Smooth muscle cell (in vitro differentiated cells): ENCODE measurements around the gene CRYGN. TPM values are rescaled to one million over a fixed set of nuclear protein-coding genes. Genes with fewer than 3 reads are reported as not detected.

Source experiments
- DNase-seq: peaks from one replicate; lab custom pipeline; 2025; ENCODE audit not compliant: unreplicated experiment; lab: John Stamatoyannopoulos, UW
- H2AFZ ChIP-seq: fragments of 200-600 bp; sonication (generic); 2 replicates; pipeline ENCODE4 v1.6.0; 2016; ENCODE audit warnings: antibody characterized with exemption, low read depth, mild to moderate bottlenecking
- H3F3A ChIP-seq: fragments of 200-600 bp; sonication (generic); 2 replicates; pipeline ENCODE4 v1.6.0; 2017; ENCODE audit warnings: antibody characterized with exemption, low read depth
- H3K27ac ChIP-seq: fragments of 200-600 bp; sonication (generic); 2 replicates; pipeline ENCODE4 v1.5.1; 2016; ENCODE audit warnings: low read depth, mild to moderate bottlenecking
- H3K27me3 ChIP-seq: fragments of 200-600 bp; sonication (generic); 2 replicates; pipeline ENCODE4 v1.6.1; 2016; ENCODE audit warnings: low read depth, mild to moderate bottlenecking
- H3K36me3 ChIP-seq: fragments of 200-600 bp; sonication (generic); 2 replicates; pipeline ENCODE4 v1.5.1; 2016; ENCODE audit warnings: low read depth
- H3K4me1 ChIP-seq: fragments of 200-600 bp; sonication (generic); 2 replicates; pipeline ENCODE4 v1.5.1; 2016; ENCODE audit warnings: low read depth
- H3K4me2 ChIP-seq: fragments of 200-600 bp; sonication (generic); 2 replicates; pipeline ENCODE4 v1.6.0; 2016; ENCODE audit warnings: mild to moderate bottlenecking
- H3K4me3 ChIP-seq: fragments of 200-600 bp; sonication (generic); 2 replicates; pipeline ENCODE4 v1.5.1; 2016; ENCODE audit warnings: mild to moderate bottlenecking
- H3K79me2 ChIP-seq: fragments of 200-600 bp; sonication (generic); 2 replicates; pipeline ENCODE4 v1.6.0; 2016; ENCODE audit warnings: low read depth, mild to moderate bottlenecking
- H3K9ac ChIP-seq: fragments of 200-600 bp; sonication (generic); 2 replicates; pipeline ENCODE4 v1.6.0; 2016; ENCODE audit warnings: low read depth
- H3K9me3 ChIP-seq: fragments of 200-600 bp; sonication (generic); replicated peaks from 2 replicates; pipeline ENCODE4 v1.5.1; 2016; ENCODE audit warnings: low read depth
- H4K20me1 ChIP-seq: fragments of 200-600 bp; sonication (generic); 2 replicates; pipeline ENCODE4 v1.6.0; 2016; ENCODE audit warnings: low read depth
- WGBS: methylation state at CpG from one replicate; pipeline ENCODE4 v1.1.7; 2016; ENCODE audit warnings: low lambda C conversion rate; 5-methylcytosine and 5-hydroxymethylcytosine counted together
- polyA plus RNA-seq: library from polyadenylated mRNA; unstranded; fragments of >200 nt; fragmentation: Nextera tagmentation; extraction: Ambion mirVana; gene quantifications from 2 replicates; pipeline ENCODE4 v1.2.1, GENCODE V29; 2016
- total RNA-seq: library from RNA; depleted of rRNA; stranded (reverse); fragments of >200 nt; gene quantifications from 2 replicates; pipeline ENCODE4 v1.2.3, GENCODE V29; 2014
- TF ChIP-seq, protein P1 (sequence below): fragments of 200-600 bp; sonication (generic); IDR thresholded peaks from 2 replicates; pipeline ENCODE4 v1.5.1; 2017; ENCODE audit warnings: borderline replicate concordance, mild to moderate bottlenecking, antibody characterized with exemption; ENCODE audit not compliant: insufficient read depth, poor library complexity, severe bottlenecking

CRYGN gene
- total and polyA plus RNA-seq, 2 experiments from 2014 or later: 0.13 TPM; not detected in 1

DNA sequence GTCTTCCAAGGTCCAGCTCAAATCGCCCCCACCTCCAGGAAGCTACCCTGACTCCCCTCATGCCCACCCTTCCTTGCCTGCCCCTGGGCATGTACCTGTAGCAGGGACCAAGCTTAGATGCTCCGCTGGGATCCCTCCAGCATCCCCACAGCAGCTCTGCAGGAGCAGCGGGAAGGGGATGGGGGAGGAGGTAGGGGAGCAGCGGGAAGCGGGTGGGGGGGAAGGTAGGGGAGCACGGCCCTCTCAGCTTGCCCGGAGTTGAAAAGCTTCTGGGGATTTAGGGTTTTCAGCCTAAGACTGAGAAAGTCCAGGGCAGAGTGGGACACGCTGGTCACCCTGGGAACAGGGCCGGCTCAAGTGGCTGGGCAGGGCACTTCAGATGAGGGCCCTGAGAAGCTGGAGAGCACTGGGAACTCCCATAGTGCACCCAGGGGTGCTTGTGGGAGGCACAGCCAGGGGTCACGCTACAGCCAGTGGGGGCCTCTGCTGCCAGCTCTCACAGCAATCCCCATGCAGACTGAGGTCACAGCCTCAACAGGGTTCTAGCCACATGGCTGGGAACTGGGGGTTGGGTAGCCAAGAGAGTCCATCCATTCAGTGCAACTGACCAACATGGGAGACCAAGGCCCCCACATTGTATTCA is 43.5 kb downstream of the CRYGN start:
- Histone ChIP-seq H4K20me1 (no peaks in the 10 kb centered on the region), H3F3A (no peaks in the 10 kb centered on the region), H2AFZ (no peak overlapping the region), H3K27ac (no peak overlapping the region), H3K79me2 (no peaks in the 10 kb centered on the region), H3K4me3 (no peak overlapping the region), H3K9ac (no peak overlapping the region), H3K27me3 (no peaks in the 10 kb centered on the region), H3K9me3 (no peaks in the 10 kb centered on the region), H3K36me3 (no peaks in the 10 kb centered on the region), H3K4me2 (no peak overlapping the region), H3K4me1 (peaks cover 3% of the 10 kb centered on the region)
- DNase-seq: no peak
- WGBS: 93% methylated on average over 10 of the region's 10 CpGs
- TF ChIP-seq, protein P1, sequence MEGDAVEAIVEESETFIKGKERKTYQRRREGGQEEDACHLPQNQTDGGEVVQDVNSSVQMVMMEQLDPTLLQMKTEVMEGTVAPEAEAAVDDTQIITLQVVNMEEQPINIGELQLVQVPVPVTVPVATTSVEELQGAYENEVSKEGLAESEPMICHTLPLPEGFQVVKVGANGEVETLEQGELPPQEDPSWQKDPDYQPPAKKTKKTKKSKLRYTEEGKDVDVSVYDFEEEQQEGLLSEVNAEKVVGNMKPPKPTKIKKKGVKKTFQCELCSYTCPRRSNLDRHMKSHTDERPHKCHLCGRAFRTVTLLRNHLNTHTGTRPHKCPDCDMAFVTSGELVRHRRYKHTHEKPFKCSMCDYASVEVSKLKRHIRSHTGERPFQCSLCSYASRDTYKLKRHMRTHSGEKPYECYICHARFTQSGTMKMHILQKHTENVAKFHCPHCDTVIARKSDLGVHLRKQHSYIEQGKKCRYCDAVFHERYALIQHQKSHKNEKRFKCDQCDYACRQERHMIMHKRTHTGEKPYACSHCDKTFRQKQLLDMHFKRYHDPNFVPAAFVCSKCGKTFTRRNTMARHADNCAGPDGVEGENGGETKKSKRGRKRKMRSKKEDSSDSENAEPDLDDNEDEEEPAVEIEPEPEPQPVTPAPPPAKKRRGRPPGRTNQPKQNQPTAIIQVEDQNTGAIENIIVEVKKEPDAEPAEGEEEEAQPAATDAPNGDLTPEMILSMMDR: no peak

DNA sequence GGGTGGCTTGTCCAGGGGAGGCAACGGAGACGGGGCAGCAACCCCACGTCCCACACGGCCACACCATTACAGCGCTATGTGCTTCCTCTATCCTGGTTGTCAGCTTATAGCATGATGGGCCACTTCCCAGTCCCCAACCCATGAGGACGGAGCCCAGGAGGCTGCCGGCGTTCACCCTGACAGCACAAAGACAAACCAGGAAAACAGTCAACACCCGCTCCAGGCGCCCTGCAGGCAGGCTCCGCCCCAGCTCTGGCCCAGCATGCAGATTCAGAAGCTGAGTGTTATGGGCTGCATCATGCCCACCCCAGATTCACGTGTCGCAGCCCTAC is 44.9 kb downstream of the CRYGN start:
- 82% methylated on average over 13 of the region's 13 CpGs for WGBS
- Histone ChIP-seq H3K9ac (no peak overlapping the region), H3K4me2 (no peak overlapping the region), H2AFZ (no peak overlapping the region), H3K36me3 (no peaks in the 10 kb centered on the region), H3K27me3 (no peaks in the 10 kb centered on the region), H3K4me3 (no peak overlapping the region), H3K79me2 (no peaks in the 10 kb centered on the region), H3F3A (no peaks in the 10 kb centered on the region), H3K9me3 (no peaks in the 10 kb centered on the region), H4K20me1 (no peaks in the 10 kb centered on the region), H3K4me1 (peaks cover 3% of the 10 kb centered on the region), H3K27ac (no peak overlapping the region)
- TF ChIP-seq, protein P1: no peak
- DNase-seq: no peak

DNA sequence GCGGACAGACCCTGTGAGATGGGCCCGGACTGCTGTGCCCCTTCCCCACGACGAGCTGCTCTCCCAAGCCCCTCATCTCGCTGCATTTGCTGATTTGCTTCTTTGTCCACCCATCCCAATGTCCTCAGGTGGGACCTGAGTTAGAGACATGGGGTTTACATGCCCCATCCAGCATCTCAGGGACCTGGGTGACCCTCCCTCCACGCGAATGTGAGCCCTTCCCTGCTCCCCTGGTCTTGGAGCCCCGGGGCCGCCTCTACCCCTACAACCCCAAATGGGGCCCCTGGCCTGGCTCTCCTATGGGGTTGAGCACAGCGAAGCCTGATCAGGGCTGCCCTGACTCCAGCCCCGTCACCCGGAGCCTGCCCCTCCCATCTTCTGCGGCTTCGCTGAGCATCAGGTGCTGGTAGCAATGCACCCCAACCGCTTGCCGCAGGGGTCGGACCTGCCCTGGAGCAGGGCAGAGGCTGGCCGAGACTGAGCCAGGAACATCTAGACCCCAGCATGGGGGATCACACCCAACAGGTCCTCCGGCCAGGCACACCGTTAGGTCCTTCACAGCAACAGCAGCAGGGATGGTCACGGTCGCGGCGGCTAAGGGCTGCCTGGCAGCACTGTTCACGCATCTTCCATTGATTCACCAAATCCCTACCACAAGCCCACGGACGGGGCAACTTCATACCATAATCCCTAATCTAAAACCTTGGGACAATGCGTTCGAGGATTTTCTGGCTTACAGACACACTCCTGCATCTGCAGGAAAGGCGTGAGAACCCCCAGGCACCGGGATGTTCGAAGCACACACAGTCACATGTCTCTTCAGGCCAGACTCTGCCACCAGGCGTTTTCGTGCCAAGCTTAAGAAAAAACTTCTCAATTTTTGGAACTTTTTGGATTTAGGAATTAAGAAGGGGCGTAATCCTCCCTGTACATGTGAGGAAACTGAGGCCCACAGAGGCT is 45.6 kb downstream of the CRYGN start:
- H3K79me2 ChIP-seq: no peaks in the 10 kb centered on the region
- no peak overlapping the region for H3K27ac ChIP-seq
- peaks cover 3% of the 10 kb centered on the region for H3K4me1 ChIP-seq
- TF ChIP-seq, protein P1: no peak
- no peak overlapping the region for H3K4me2 ChIP-seq
- no peak overlapping the region for H3K9ac ChIP-seq
- H3K36me3 ChIP-seq: no peaks in the 10 kb centered on the region
- no peaks in the 10 kb centered on the region for H3K9me3 ChIP-seq
- no peak for DNase-seq
- H3K27me3 ChIP-seq: no peaks in the 10 kb centered on the region
- H3K4me3 ChIP-seq: no peak overlapping the region
- WGBS: 96% methylated on average over 34 of the region's 35 CpGs
- H3F3A ChIP-seq: no peaks in the 10 kb centered on the region
- no peak overlapping the region for H2AFZ ChIP-seq
- no peaks in the 10 kb centered on the region for H4K20me1 ChIP-seq
